Cardiac muscle cell (in vitro differentiated cells and primary cell): ENCODE data around the gene VSTM2B. TPM values are rescaled to one million over a fixed set of nuclear protein-coding genes. Genes with fewer than 3 reads are reported as not detected.

Experiments used
- DNase-seq, 2 donors: peaks; one replicate each; pipeline versions ENCODE4 v3.0.0 to v3.0.0-alpha.2; 2010 to 2017; ENCODE audit warnings: low read depth in 1 of 2, low spot score in 1 of 2
- H3K27ac ChIP-seq: fragments of 200-600 bp; sonication (generic); 2 replicates; pipeline ENCODE4 v1.5.1; 2016
- H3K27me3 ChIP-seq: fragments of 200-600 bp; sonication (generic); 2 replicates; pipeline ENCODE4 v1.6.0; 2016; ENCODE audit warnings: control low read depth
- H3K36me3 ChIP-seq: fragments of 200-600 bp; sonication (generic); 2 replicates; pipeline ENCODE4 v1.5.1; 2016; ENCODE audit warnings: control low read depth
- H3K4me1 ChIP-seq: fragments of 200-600 bp; sonication (generic); 2 replicates; pipeline ENCODE4 v1.8.1; 2017; ENCODE audit warnings: low read depth, mild to moderate bottlenecking, mixed run types
- H3K4me3 ChIP-seq: fragments of 200-600 bp; sonication (generic); 2 replicates; pipeline ENCODE4 v1.5.1; 2016; ENCODE audit warnings: mild to moderate bottlenecking
- H3K9me3 ChIP-seq: fragments of 200-600 bp; sonication (generic); 2 replicates; pipeline ENCODE4 v1.5.1; 2017; ENCODE audit warnings: low read depth, mild to moderate bottlenecking, control low read depth
- CTCF ChIP-seq: IDR thresholded peaks from 2 replicates; pipeline ENCODE4 v1.5.1; 2012; ENCODE audit warnings: low read depth, mild to moderate bottlenecking, low read length
- polyA plus RNA-seq: library from polyadenylated mRNA; unstranded; fragments of >200 nt; fragmentation: Nextera tagmentation; extraction: Ambion mirVana; gene quantifications from 2 replicates; pipeline ENCODE4 v1.2.1, GENCODE V29; 2016
- total RNA-seq: library from RNA; depleted of rRNA; stranded (reverse); fragments of >200 nt; gene quantifications from 2 replicates; pipeline ENCODE4 v1.2.3, GENCODE V29; 2016

Gene VSTM2B
- total and polyA plus RNA-seq, 2 experiments from 2014 or later, result 0.39 TPM; not detected in 1

- H3K27me3 ChIP-seq, result peaks cover 47% of the 10 kb centered on the region
- H3K4me1 ChIP-seq, result no peaks in the 10 kb centered on the region
- no peak overlapping the region for H3K27ac ChIP-seq
- no peak overlapping the region for H3K4me3 ChIP-seq
- no peaks in the 10 kb centered on the region for H3K36me3 ChIP-seq
- DNase-seq, result no peak
- H3K9me3 ChIP-seq, result no peaks in the 10 kb centered on the region
- no peak for TF ChIP-seq CTCF
These were observed 68.1 kb downstream of the VSTM2B start for GRCh38 chr19:29593869-29594268.

- Histone ChIP-seq H3K4me3 (no peak overlapping the region), H3K36me3 (no peaks in the 10 kb centered on the region), H3K27me3 (peaks cover 37% of the 10 kb centered on the region), H3K9me3 (no peaks in the 10 kb centered on the region), H3K27ac (no peak overlapping the region), H3K4me1 (no peaks in the 10 kb centered on the region)
- no peak for DNase-seq
- no peak for TF ChIP-seq CTCF
These were observed 70.4 kb downstream of the VSTM2B start for GRCh38 chr19:29596080-29596727.

GRCh38 chr19:29596885-29597525 lies 71.2 kb downstream of the VSTM2B start:
- Histone ChIP-seq H3K27ac (no peak overlapping the region), H3K27me3 (peaks cover 29% of the 10 kb centered on the region), H3K36me3 (no peaks in the 10 kb centered on the region), H3K9me3 (no peaks in the 10 kb centered on the region), H3K4me3 (no peak overlapping the region), H3K4me1 (no peaks in the 10 kb centered on the region)
- TF ChIP-seq CTCF, result no peak
- DNase-seq, result peak; percentile 34 to 37

- TF ChIP-seq CTCF, result no peak
- Histone ChIP-seq H3K9me3 (no peaks in the 10 kb centered on the region), H3K27me3 (peaks cover 19% of the 10 kb centered on the region), H3K27ac (no peak overlapping the region), H3K36me3 (no peaks in the 10 kb centered on the region), H3K4me3 (no peak overlapping the region), H3K4me1 (no peaks in the 10 kb centered on the region)
- DNase-seq, result no peak
These were observed 72.2 kb downstream of the VSTM2B start for GRCh38 chr19:29598036-29598435.

GRCh38 chr19:29598496-29598895 lies 72.7 kb downstream of the VSTM2B start:
- TF ChIP-seq CTCF, result no peak
- Histone ChIP-seq H3K36me3 (no peaks in the 10 kb centered on the region), H3K9me3 (no peaks in the 10 kb centered on the region), H3K27ac (no peak overlapping the region), H3K27me3 (peaks cover 18% of the 10 kb centered on the region), H3K4me1 (no peaks in the 10 kb centered on the region), H3K4me3 (no peak overlapping the region)
- no peak for DNase-seq
